Kasumi-1 (cell line): ENCODE results near the gene FOXL3.

ENCODE experiments used
- DNase-seq, 2 experiments: peaks; one replicate each; lab custom pipeline; 2025; lab: John Stamatoyannopoulos, UW

The FOXL3 gene

DNA sequence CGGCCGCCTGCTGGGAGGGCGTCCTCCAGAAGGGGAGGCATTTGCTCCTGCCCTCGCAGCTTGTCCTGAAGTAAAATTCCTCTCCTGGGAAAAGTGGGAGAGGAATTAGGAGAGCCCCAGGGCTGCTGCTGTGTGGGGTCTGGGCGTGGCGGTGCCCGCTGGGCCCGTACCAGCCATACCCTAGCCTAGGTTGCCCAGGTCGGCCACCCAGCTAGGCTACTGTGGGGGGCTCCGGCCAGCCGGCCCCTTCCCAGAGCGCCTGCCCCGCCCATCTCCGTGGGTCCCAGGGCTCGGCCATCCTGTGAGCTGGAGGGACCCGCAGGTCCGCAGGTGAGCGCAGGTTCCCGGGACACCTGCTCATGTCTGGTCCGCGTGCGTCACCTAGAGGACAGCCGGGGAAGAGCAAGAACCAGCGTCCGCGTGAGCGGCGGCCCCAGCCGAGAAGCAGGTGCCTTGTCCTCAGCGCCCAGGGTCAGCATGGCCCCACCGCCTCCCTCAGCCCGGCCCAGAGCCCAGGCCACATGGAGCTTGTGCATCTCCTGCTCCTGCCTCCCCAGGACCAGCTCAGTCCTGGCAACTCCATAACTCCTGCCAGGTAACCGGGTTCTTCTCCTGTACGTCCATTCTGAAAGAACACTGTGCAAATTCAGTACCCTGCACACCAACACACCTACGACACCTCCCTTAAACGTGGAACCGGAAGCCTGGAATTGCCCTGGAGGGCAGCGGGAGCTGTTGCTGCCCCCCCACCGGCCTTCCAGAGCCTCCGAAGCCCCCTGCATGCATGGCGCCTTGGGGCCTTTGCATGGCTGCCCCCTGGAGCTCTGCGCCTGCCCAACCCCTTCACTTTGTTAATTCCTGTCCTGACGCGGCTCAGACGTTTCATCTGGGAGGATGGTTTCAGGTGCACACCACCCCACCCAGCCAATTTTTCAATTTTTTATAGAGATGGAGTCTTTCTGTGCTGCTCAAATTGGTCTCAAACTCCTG lies 22.8 kb upstream of the FOXL3 start:
- DNase-seq = no peak

DNA sequence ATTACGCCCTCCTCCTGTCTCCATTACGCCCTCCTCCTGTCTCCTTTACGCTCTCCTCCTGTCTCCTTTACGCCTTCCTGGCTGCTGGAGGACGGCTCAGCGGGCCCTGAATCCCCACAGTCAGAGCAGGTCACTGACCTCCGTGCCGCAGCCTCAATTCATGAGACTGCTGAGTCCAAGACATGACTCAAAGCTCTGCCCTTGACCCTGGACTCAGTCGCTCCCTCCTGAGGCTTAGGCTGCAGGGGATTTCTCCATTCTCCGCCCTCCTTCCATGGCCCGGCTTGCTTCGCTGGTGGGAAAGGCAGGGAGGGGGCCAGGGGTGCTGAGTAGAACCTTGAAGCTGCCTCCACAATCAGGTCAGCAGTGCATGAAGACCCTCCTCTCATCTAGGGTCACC lies 21.0 kb upstream of the FOXL3 start:
- DNase-seq = no peak

DNA sequence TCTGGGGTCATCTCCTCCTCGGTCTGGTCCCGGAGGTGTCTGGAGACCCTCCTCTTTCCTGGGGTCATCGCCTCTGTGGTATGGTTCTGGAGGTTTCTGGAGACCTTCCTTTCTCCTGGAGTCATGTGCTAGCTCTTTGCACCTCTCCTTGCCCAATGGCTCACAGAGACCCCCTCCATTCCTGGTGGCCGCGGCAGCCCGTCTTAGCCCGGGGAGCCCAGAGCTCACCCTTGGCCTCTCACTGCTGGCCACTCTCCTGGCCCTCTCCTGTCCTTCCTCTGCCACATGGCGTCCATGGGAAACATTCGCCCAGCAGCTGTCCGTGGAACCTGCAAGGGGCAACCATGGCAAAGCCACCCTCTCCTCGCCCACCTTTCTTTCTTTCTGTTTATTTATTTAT lies 20.2 kb upstream of the FOXL3 start:
- DNase-seq = no peak

DNA sequence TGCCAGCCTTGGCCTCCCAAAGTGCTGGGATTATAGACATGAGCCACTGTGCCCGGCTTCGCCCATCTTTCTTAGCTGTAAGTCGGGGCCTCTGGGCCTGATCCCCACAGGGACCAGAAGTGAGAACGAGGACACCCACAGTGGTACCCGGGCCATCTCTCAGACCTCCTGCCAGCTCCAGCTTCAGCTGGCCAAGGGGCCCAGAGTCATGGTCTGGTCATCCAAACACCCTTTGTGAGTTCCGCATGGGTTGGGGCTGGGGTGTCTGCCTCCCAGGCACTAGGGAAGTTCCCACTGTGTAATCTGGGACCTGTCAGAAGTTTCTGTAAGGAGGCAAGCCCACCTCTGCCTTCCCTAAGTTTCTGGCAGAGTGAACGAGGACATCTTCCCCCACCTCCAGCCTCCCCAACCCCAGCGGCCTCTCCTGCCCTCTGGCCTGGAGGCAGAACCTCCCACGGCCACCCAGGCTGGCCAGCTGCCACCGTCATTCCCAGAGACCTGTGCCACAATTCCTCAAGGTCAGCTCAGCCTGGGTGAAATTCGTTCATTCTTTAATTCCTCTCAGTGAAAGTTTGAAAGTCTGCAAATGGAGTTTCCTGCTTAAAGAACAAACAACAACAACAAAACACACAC lies 19.5 kb upstream of the FOXL3 start:
- no peak for DNase-seq

DNA sequence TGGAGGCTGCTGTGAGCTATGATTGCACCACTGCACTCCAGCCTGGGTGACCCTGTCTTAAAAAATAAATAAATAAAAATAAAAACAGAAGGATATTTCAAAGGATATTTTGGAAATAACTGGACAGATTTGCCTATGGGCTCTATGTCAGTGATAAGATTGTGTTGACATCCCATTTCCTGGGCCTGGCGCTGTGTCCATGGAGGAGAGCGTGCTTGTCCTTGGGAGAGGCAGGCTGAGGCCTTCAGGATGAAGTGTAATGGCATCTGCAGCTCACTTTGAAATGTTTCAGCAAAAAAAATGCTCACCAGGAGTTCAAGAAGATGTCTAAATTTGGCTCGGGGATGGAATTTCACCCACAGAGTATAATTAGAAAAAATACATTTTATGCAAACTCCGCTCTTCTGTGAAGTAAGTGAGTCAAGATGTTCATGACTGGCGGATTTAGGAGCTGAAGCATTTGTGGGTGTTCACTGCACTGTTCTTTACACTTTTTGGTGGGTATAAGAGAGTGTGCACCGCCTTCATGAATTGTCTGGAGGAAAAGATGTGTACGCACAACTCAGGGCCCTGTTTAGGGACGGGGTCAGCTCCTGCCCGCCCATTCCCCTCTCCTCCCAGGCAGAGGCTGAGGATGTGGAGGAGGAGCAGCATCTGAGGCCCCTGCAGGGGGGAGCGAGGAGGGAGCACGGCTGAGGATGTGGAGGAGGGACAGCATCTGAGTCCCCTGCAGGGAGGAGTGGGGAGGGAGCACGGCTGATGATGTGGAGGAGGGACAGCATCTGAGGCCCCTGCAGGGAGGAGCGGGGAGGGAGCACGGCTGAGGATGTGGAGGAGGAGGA lies 18.5 kb upstream of the FOXL3 start:
- no peak for DNase-seq

DNA sequence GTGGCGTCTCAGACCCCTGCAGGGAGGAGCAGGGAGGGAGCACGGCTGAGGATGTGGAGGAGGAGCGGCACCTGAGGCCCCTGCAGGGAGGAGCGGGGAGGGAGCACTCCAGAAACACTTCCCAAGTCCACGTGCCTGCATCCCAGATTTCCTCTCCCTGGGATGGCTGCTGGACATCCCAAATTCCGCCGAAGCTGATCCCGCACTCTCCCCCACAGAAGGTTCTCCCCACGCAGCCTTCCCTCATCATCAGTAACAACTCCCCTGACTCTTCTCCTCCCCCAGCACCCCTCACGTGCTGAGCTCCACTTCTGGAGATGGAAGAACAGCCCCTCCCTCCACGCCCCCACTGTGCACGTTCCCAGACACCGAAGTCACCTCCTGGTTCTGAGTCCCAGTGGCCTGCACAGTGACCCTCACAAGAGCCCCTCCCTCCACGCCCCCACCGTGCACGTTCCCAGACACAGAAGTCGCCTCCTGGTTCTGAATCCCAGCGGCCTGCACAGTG lies 17.8 kb upstream of the FOXL3 start:
- DNase-seq = no peak

DNA sequence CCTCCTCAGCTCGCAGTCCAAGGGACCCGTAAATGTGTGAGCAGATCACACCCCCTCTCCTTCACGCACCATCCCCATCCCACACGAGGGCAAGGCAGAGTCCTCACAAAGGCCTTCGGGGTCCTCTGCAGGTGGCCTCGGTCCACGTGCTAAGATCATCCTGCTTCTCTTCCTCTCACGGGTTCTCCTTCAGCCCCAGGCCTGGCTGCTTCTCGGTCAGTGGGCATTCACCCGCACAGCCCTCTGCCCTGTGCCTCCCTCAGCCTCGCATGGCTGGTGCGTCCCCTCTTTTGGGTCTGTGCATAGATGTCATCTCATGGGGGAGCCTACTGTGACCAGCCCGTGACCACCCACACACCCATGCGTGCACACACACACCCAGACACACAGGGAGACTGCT lies 17.3 kb upstream of the FOXL3 start:
- no peak for DNase-seq

DNA sequence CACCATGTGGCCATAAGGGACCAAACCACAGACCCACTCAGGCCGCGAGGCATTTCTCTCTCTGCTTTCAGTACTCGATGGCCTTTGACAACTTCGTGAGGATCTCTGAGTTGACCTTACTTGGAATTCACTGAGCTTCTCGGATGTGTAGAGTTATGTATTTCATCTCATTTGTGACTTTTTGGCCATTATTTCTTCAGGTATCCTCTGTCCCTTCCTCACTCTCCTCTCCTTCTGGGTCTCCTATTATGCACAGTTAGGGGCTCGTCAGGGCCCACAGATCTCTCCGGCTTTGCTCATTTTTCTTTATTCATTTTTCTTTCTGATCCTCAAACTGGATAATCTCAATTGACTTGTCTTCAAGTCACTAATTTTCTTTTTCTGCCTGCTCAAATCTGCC lies 16.6 kb upstream of the FOXL3 start:
- no peak for DNase-seq

DNA sequence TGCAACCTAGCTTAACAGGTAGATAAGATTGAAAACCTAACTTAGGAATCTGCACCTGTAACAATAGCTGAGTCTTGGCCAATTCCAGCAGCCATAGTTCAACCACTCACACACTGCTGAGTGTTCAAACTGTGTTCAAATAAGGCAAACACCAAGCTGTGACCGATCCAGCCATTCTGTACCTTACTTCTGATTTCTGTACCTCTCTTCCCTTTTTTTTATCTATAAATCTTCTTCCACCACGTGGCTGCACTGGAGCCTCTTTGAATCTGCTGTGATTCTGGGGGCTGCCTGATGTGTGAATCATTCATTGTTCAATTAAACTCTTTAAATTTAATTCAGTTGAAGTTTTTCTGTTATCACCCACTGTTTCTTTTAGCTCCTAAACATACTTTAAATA lies 15.7 kb upstream of the FOXL3 start:
- no peak for DNase-seq

DNA sequence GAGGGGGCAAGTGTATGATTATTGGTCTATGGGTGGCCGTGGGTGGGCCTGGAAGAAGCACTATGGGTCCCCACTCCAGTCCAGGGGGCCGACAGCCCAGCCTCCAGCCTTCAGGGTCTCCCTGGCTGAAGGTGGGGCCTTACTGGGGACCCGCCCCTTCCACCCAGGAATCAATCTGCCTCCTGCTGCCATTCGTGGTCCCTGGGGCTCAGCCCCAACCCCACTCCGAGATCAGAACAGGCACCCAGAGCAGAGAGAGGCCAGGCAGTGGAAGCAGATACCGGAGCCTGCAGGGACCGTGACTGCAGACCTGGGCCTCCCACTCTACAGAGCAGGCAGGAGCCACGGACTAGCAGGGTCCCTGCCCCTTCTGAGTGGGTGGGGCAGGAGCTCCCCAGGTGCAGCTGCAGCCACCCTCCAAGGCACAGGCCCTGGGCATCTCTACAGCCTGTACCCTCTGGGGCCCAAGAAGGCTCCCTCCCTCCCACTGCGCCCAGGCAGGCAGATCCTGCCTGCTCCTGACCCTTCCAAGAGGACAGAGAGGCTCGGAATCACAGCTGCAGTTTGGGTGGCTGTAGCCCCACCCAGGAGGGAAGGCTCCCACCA lies 13.6 kb upstream of the FOXL3 start:
- no peak for DNase-seq

DNA sequence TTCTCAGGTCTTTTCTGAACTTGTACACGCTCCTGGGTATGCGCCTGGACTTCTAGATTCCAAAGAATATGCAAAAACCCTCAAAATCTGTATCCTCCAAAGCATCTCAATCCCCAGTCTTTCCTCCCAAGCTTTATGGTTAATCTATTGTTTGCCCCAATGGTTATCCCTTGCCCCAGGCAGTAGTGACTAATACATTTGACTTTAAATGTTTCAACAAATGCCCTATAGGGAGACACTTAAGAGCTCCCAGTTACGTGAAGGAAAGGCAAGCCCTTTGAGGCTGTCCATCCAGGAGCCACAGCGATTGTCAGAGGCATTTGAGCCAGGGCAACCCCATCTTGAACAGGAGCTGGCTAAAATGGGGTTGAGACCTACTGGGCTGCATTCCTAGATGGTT lies 12.7 kb upstream of the FOXL3 start:
- no peak for DNase-seq

DNA sequence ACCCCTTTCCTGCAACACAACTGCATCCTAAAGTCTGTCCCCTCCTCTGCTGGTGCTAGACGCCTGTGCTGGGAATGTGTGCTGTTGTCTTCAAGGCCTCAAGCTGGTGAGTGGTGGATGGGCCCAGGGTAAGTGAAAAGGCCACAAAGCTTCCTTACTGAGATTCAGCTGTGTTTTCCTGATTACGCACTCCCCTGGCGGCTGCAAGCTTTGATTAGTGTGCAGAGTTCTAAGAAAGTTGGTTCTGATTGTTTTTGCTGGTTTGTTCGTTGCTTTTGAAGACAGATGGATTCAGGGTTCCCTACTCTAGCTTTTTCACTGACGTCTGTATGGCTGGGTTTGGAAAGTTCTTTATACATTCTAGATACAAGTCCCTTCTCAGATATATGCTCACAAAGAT lies 11.9 kb upstream of the FOXL3 start:
- DNase-seq = no peak

DNA sequence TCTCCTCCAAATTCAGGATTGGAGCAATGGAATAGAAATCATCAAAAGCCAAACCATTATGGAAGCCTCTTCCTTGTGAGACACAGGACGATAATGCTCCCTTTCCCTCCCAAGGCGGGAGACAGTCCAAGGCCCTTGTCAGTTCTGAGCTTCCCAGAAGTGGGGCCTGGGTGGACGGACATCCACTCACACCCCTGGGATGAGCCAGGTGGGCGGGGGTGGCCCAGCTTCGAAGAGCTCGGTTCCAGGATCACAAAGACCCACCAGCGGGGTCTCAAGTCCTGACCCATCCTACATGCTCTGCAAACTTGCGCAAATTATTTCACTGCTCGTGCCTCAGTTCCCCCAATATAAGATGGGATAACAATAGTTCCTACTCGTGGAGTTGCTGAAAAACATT lies 10.1 kb upstream of the FOXL3 start:
- DNase-seq = no peak

DNA sequence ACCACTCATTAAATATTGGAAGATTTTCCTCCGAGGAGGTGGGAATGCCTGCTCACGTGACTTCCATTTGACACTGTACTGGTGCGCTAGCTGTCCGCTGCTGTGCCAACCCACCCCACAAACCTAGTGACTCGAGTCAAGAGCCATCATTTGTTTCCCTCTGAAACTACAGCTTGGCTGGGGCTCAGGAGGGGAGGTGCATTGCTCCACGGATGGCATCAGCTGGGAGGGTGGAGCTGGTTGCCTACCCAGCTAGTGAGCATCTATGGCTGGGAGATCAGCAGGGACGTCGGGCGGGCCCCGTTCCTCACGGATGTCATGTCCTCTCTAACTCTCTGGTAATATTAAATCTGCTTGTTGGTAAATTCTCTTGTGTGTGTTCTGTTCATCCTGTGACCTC lies 9.5 kb upstream of the FOXL3 start:
- no peak for DNase-seq

DNA sequence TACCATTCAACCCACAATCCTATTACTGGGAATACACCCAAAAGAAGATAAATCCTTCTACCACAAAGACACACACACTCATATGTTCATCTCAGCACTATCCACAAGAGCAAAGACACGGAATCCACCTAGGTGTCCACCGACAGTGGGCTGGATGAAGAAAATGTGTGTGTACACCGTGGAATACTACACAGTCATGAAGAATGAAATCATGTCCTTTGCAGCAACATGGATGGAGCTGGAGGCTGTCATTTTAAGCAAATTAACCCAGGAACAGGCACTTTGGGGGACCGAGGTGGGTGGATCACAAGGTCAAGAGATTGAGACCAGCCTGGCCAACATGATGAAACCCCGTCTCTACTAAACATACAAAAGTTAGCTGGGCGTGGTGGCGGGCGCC lies 8.3 kb upstream of the FOXL3 start:
- no peak for DNase-seq

DNA sequence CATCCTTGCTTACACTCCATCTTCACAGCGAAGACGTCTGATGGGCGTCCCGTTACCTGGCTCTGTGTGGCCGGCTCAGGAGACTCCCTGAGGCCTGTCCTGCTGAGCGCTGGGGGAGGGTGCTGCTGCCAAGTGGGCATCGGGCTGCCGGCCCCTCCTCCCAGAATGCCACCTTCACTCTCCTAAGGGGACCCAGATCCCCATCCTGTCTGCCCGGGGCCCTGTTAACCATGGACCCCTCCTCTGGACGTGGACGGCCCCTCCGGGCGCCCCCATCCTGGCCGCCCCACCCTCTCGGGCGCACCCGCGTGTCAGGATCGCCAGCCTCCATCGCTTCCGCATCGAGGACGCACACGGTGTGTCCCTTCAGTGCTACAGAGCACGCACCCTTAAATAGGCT lies 7.3 kb upstream of the FOXL3 start:
- DNase-seq = no peak

DNA sequence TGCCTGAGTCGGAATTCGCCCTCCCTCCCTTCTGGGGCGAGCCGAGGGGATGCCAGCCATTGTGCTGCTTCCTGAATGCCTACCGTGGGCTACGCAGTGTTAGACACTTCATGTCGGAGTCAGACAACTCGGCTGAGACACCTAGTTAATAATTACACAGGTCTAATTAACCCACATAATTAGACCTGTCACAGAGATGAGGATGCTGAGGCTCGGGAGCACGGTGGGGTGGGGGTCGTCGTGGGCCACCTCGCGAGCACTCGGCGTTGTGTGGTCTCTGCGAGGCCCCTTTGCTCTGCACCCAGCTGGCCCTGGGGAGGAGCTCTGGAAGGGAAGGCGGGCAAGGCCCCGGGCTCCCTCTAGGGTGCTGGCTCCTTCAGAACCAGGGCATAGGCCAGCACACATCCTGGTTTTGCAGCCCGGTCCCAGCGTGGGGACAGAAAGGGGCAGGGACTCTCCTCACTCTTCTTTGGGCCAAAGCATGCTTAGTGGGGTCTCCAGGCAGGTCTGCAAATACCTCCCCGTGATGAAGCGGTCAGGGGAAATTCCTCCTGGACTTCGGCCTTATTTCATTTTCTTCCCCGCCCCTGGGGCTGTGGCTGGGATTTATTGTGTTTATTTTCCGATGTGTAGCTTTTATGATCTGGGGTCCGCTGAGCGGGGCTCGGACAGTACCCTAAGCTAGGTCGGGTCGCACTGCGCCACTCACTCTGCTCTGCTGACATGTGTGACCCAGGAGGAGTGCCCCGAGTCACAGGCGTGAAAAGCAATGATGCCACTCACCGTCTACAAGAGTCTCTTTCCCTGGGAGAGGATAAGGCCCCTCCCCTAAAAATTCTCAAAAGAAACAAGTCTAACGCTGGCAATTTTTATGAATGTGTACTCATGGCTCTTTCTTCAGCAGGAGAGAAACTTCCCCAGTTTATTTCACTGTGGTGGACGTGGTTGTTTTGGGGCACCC lies 4.9 kb upstream of the FOXL3 start:
- no peak for DNase-seq

DNA sequence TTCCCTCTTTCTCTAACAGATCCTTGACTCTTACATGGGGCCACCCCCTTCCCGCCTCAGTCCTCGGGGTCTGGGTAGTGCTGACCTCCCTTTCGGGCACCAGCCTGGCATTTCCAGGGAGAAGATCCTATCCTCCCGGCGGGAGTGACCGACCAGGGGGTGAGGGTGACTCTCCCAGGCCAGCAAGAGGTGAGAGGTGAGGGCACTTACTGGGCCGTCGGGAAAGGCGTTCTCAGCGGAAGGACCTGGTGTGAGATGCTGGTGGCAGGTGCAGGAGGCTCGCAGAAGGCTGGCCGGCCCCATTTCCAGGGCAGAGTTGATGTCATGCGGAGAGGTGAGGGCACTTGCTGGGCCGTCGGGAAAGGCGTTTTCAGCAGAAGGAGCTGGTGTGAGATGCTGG lies 4.2 kb upstream of the FOXL3 start:
- DNase-seq = no peak

DNA sequence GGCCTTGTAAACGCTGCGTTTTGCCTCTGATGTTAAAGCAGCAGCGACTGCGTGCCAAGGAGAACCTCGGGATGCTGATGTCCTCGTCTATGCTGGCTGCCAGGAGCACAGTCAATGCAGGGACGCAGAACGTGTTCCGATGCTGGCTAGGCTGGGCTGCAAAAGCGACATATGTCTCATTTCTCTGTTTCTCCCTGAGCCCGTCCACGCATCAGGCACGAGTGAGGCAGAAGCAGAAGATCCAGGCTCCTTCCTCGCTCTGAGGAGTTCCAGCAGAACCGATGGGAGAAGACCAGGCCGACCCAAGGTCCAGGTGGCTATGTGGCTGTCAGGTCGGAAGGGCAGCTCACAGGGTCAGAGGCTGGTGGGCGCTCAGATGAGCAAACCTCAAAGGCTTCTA lies 3.7 kb upstream of the FOXL3 start:
- DNase-seq = no peak

DNA sequence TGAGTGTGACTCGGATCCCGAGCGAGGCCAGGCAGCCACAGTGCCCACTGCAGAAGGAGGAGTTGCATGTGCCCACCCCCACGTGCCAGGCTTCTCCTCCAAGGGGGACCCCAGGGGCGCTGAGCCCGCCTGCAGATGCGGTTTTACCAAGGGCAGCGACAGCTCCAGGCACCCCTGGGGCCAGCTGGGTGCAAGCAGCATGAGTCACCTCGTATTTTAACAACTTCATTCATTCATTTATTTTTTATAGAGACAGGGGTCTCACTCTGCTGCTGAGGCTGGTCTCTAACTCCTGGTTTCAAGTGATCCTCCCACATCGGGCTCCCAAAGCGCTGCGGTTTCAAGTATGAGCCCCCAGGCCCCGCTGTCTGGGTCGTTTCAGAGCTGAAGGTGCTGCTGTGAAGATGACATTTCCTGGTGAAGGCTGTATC lies 1.3 kb upstream of the FOXL3 start:
- DNase-seq = no peak

DNA sequence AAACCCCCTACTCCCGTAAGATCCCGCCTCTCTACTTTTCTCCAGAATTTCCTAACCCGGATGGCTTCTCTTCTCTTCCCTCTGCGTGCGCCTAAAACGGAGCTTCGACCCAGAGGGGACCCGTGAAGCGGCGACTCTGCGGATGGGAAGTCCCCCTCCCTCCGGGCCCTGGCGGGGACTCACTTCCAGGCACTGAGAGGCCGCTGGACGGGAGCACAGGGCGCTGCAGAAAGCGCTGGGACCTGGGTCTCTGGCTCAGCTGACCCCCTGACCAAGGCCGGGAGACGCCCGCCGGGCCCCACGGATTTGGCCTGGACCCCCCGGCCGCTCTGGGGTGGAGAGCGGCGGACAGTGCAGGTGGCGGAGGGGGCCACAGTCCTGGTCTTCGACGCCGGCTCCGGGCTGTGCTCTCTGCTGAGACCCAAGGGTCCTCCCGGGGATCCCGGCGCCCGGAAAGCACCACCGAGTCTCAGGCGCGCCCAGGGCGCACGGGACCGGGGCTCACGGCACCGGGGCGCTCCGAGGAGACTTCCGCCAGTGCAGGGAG lies 688 bp upstream of the FOXL3 start:
- DNase-seq = no peak
